A673 (cell line): ENCODE measurements around the gene JRKL.

ENCODE experiments used
- CTCF ChIP-seq: fragments of 300-800, 200-600 bp; sonication (generic); conservative IDR thresholded peaks from 2 replicates; pipeline ENCODE4 v1.5.1; 2017; ENCODE audit warnings: low read depth, mild to moderate bottlenecking, antibody characterized with exemption, low read length, moderate library complexity, mixed read lengths
- EZH2 ChIP-seq: fragments of 200-600 bp; sonication (generic); IDR thresholded peaks from 2 replicates; pipeline ENCODE4 v1.6.1; 2017; ENCODE audit warnings: borderline replicate concordance, low read depth, mild to moderate bottlenecking, mixed read lengths, antibody characterized with exemption, low read length; ENCODE audit not compliant: poor library complexity, severe bottlenecking

- TF ChIP-seq CTCF (no peak), EZH2 (no peak)
Observed at GRCh38 chr11:96340555-96340885, 49.3 kb upstream of the JRKL start.
